ENCODE measurements around the gene ROBO1. TPM values are rescaled to one million over a fixed set of nuclear protein-coding genes. Genes with fewer than 3 reads are reported as not detected.

Gene ROBO1
- total RNA-seq, 1 donor from 2014 or later: 20.8 TPM

GRCh38 chr3:78668302-78668701 is 1099.5 kb downstream of the ROBO1 start:
- no peaks in the 10 kb centered on the region for H3K36me3 ChIP-seq (ENCODE audit: control insufficient read depth, insufficient read depth, low read length)
- no peaks in the 10 kb centered on the region for H3K27me3 ChIP-seq (ENCODE audit: control insufficient read depth, insufficient read depth, low read length)
- H3K4me3 ChIP-seq (ENCODE audit: low read depth, low read length): no peak overlapping the region
- FAIRE-seq (no peak), DNase-seq (ENCODE audit: low read depth) (no peak)
- TF ChIP-seq CTCF (IDR thresholded peaks at IDR 0.05; ENCODE audit: insufficient read depth, low read length, severe bottlenecking): no peak

- no peak for TF ChIP-seq CTCF (IDR thresholded peaks at IDR 0.05; ENCODE audit: insufficient read depth, low read length, severe bottlenecking)
- Histone ChIP-seq H3K36me3 (ENCODE audit: control insufficient read depth, insufficient read depth, low read length) (no peaks in the 10 kb centered on the region), H3K4me3 (ENCODE audit: low read depth, low read length) (no peak overlapping the region), H3K27me3 (ENCODE audit: control insufficient read depth, insufficient read depth, low read length) (no peaks in the 10 kb centered on the region)
- DNase-seq (ENCODE audit: low read depth) (peak; percentile 89), FAIRE-seq (no peak)
These were observed 1101.4 kb downstream of the ROBO1 start for GRCh38 chr3:78666470-78666800.

DNA sequence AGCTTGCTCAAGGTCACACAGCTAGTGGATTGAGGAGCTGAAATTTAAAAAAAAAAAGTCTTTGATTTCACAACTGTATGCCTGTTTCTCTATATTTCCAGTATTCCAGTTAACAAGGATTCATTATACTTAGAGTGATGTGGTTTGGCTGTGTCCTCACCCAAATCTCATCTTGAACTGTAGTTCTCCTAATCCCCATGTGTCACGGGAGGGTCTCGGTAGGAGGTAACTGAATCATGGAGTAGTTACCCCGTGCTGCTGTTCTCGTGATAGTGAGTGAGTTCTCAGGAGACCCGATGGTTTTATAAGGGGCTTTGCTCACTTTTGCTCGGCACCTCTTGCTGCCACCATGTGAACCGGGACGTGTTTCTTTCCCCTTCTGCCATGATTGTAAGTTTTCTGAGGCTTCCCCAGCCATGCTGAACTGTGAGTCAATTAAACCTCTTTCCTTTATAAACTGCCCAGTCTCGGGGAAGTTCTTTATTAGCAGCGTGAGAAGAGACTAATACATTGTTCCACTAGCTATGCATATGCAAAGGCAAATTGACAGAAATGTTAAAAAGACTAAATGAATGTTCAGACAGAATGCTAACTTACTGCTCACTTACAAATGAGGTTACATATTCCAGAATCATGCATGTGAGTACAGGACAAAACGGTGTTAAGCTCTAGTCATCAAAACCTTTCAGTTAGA is 1101.9 kb downstream of the ROBO1 start:
- Histone ChIP-seq H3K27me3 (ENCODE audit: control insufficient read depth, insufficient read depth, low read length) (no peaks in the 10 kb centered on the region), H3K4me3 (ENCODE audit: low read depth, low read length) (no peak overlapping the region), H3K36me3 (ENCODE audit: control insufficient read depth, insufficient read depth, low read length) (no peaks in the 10 kb centered on the region)
- no peak for TF ChIP-seq CTCF (IDR thresholded peaks at IDR 0.05; ENCODE audit: insufficient read depth, low read length, severe bottlenecking)
- FAIRE-seq: no peak
- no peak for DNase-seq (ENCODE audit: low read depth)

- H3K4me3 ChIP-seq (ENCODE audit: low read depth, low read length): no peak overlapping the region
- TF ChIP-seq CTCF (IDR thresholded peaks at IDR 0.05; ENCODE audit: insufficient read depth, low read length, severe bottlenecking): no peak
- H3K27me3 ChIP-seq (ENCODE audit: control insufficient read depth, insufficient read depth, low read length): no peaks in the 10 kb centered on the region
- H3K36me3 ChIP-seq (ENCODE audit: control insufficient read depth, insufficient read depth, low read length): no peaks in the 10 kb centered on the region
- no peak for DNase-seq (ENCODE audit: low read depth)
- no peak for FAIRE-seq
These were observed 1102.7 kb downstream of the ROBO1 start for GRCh38 chr3:78665101-78665500.

DNA sequence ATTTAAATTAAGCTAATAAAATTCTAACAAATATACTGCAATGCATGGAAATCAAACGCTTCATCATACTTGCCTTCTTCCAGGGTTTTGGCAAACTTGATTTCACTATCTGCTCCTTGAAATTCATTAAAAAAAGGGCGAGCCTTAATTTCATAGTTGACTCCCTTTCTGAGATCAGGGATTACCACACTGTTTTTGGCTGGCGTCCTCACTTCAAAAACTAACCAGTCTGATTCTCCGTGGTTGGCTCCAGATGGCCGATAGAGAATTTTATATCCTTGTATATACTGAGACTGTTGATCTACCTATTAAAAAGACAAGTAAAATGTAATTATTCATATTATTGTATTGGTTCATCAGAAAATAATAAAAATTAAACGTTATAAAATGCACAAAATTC is 1106.8 kb downstream of the ROBO1 start:
- no peak for TF ChIP-seq CTCF (IDR thresholded peaks at IDR 0.05; ENCODE audit: insufficient read depth, low read length, severe bottlenecking)
- no peak for FAIRE-seq
- no peak for DNase-seq (ENCODE audit: low read depth)
- no peak overlapping the region for H3K4me3 ChIP-seq (ENCODE audit: low read depth, low read length)
- H3K27me3 ChIP-seq (ENCODE audit: control insufficient read depth, insufficient read depth, low read length): no peaks in the 10 kb centered on the region
- no peaks in the 10 kb centered on the region for H3K36me3 ChIP-seq (ENCODE audit: control insufficient read depth, insufficient read depth, low read length)

- DNase-seq (ENCODE audit: low read depth) (peak; percentile 44), FAIRE-seq (no peak)
- H3K36me3 ChIP-seq (ENCODE audit: control insufficient read depth, insufficient read depth, low read length): no peaks in the 10 kb centered on the region
- peak; percentile 46 for TF ChIP-seq CTCF (IDR thresholded peaks at IDR 0.05; ENCODE audit: insufficient read depth, low read length, severe bottlenecking)
- no peak overlapping the region for H3K4me3 ChIP-seq (ENCODE audit: low read depth, low read length)
- no peaks in the 10 kb centered on the region for H3K27me3 ChIP-seq (ENCODE audit: control insufficient read depth, insufficient read depth, low read length)
These were observed 1108.3 kb downstream of the ROBO1 start for GRCh38 chr3:78659386-78659987.

All from bronchial epithelial cell (primary cell).